ENCODE results near the gene RIPK1.

- TF ChIP-seq CTCF (IDR thresholded peaks at IDR 0.05) (no peak), EZH2 (IDR thresholded peaks at IDR 0.05) (no peak)
Observed at GRCh38 chr6:3102875-3103274, 34.6 kb downstream of the RIPK1 start.
